Gastrocnemius medialis (tissue), 4 donors: ENCODE data around the gene COMMD9. TPM values are rescaled to one million over a fixed set of nuclear protein-coding genes. Genes with fewer than 3 reads are reported as not detected.

Source experiments
- ATAC-seq, 2 donors: fragments of 150-250 bp; one replicate each; pipeline ENCODE4 v1.9.1; 2016
- DNase-seq, 2 donors: peaks; one replicate each; pipeline ENCODE4 v3.0.0-alpha.2; 2019
- H3K27ac ChIP-seq, 4 donors: fragments of 200-600 bp; sonication (generic); 1 replicate in 1 of 4; 2 replicates in 3 of 4; pipeline ENCODE4 v1.5.1; 2016 to 2018; ENCODE audit warnings: mild to moderate bottlenecking in 2 of 4, moderate library complexity in 1 of 4
- H3K27me3 ChIP-seq, 3 donors: fragments of 200-600 bp; sonication (generic) in 2 of 3; 1 replicate in 1 of 3; 2 replicates in 2 of 3; pipeline versions ENCODE4 v1.5.1 to v1.6.0; 2016 to 2019; ENCODE audit warnings: mild to moderate bottlenecking in 1 of 3, moderate library complexity in 1 of 3
- H3K36me3 ChIP-seq, 2 donors: fragments of 200-600 bp; sonication (generic) in 1 of 2; one replicate each; pipeline ENCODE4 v1.5.1; 2017 to 2018
- H3K4me1 ChIP-seq, 2 donors: fragments of 200-600 bp; sonication (generic) in 1 of 2; one replicate each; pipeline ENCODE4 v1.5.1; 2016 to 2017; ENCODE audit warnings: mild to moderate bottlenecking in 2 of 2
- H3K4me3 ChIP-seq, 4 donors: fragments of 200-600 bp; sonication (generic) in 3 of 4; 1 replicate in 1 of 4; 2 replicates in 3 of 4; pipeline ENCODE4 v1.5.1; 2016 to 2019; ENCODE audit warnings: mild to moderate bottlenecking in 2 of 4
- H3K9me3 ChIP-seq, 3 donors: fragments of 200-600 bp; sonication (generic) in 2 of 3; 1 replicate in 1 of 3; 2 replicates in 2 of 3; pipeline ENCODE4 v1.5.1; 2016 to 2019
- POLR2A ChIP-seq, 2 donors: fragments of 450-650 bp; IDR thresholded peaks; one replicate each; pipeline ENCODE4 v1.6.1; 2017; ENCODE audit warnings: antibody characterized with exemption in 2 of 2, mild to moderate bottlenecking in 2 of 2, moderate library complexity in 2 of 2
- in situ Hi-C, 4 donors: fragments of 200-750 bp; cut with MboI; loops; one replicate each; pipeline versions ENCODE4 v1.15.0 to v1.8.0; 2017; ENCODE audit warnings: low sequenced_read_pairs in 4 of 4
- intact Hi-C: fragments of 100-400 bp; cut with DNase I; formaldehyde crosslinking; loops from one replicate; pipeline ENCODE4 v1.15.1; 2023; ENCODE audit warnings: low total_unique reads
- total RNA-seq, 4 donors: library from RNA; depleted of rRNA; stranded (reverse); fragments of >200 nt; gene quantifications; one replicate each; pipeline versions ENCODE4 v1.1.0 to v1.2.3, GENCODE V29; 2016
- TF ChIP-seq, protein P1 (sequence below), 5 experiments: fragments of 450-650 bp in 3 of 5; fragments of 200-600 bp in 2 of 5; sonication (generic) in 2 of 5; IDR thresholded peaks in 4 of 5; conservative IDR thresholded peaks in 1 of 5; 1 replicate in 4 of 5; 2 replicates in 1 of 5; pipeline ENCODE4 v1.5.1; 2016 to 2019; ENCODE audit warnings: antibody characterized with exemption in 5 of 5, mild to moderate bottlenecking in 3 of 5, moderate library complexity in 3 of 5

Gene COMMD9
- total RNA-seq, 4 donors from 2014 or later: 51.8 to 68.6 (median 57.7) TPM

DNA sequence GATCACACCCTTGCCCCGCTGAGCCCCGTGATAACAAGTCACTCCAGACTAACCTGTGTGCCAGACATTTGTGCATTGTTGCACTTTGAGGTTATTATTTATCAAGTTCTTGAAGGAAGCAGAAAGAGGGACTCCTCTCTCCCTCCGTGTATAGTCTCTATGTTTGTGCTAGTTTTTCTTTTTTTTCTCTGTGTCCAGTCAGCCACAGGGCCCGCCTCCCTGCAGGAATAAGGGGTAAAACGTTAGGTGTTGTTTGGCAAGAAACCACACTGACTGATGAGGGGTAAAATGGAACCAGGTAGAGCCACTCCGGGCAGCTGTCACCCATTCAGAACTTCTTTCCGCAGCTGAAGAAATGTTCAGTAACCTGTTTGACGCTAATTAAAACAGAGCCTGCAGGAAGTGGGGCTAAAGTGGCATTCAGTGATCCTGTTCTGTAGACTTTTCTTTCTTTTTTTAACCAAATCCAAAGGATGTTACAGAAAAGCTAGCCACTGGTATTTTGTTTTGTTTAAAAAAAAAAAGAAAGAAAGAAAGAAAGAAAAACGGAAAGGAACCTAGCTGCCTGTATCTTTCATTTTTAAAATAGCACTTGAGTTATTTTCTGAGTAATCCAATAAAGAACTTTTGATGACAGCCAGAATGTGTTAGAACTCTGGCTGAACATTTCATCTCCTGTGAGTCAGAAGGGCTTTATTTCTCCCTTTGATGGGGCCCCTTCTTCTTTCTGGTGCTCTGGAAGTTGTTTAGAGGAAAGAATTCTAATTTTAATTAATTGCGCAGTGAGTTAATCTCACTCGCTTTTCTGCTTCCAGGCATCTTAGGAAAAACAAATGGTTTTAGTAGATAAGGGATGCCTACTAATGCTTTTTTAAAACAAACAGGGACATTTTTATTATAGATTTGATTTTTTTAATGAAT, 58.2 kb downstream of the COMMD9 start:
- Histone ChIP-seq H3K9me3 (no peaks in the 10 kb centered on the region), H3K27me3 (no peaks in the 10 kb centered on the region), H3K36me3 (no peaks in the 10 kb centered on the region), H3K4me3 (no peak overlapping the region), H3K4me1 (no peaks in the 10 kb centered on the region), H3K27ac (no peak overlapping the region)
- intact Hi-C loops (no loop called here), in situ Hi-C loops (no loop called here)
- no peak for DNase-seq
- TF ChIP-seq POLR2A (IDR thresholded peaks at IDR 0.05): no peak
- TF ChIP-seq, protein P1, sequence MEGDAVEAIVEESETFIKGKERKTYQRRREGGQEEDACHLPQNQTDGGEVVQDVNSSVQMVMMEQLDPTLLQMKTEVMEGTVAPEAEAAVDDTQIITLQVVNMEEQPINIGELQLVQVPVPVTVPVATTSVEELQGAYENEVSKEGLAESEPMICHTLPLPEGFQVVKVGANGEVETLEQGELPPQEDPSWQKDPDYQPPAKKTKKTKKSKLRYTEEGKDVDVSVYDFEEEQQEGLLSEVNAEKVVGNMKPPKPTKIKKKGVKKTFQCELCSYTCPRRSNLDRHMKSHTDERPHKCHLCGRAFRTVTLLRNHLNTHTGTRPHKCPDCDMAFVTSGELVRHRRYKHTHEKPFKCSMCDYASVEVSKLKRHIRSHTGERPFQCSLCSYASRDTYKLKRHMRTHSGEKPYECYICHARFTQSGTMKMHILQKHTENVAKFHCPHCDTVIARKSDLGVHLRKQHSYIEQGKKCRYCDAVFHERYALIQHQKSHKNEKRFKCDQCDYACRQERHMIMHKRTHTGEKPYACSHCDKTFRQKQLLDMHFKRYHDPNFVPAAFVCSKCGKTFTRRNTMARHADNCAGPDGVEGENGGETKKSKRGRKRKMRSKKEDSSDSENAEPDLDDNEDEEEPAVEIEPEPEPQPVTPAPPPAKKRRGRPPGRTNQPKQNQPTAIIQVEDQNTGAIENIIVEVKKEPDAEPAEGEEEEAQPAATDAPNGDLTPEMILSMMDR (IDR thresholded peaks at IDR 0.05 in 4 of 5, conservative IDR thresholded peaks at IDR 0.05 in 1 of 5): no peak
- no peak for ATAC-seq

GRCh38 chr11:36229091-36229705, 60.0 kb downstream of the COMMD9 start:
- in situ Hi-C loops: no loop called here
- Histone ChIP-seq H3K27ac (no peak overlapping the region), H3K4me3 (no peak overlapping the region), H3K4me1 (no peaks in the 10 kb centered on the region), H3K9me3 (no peaks in the 10 kb centered on the region), H3K27me3 (no peaks in the 10 kb centered on the region), H3K36me3 (no peaks in the 10 kb centered on the region)
- TF ChIP-seq POLR2A (IDR thresholded peaks at IDR 0.05): no peak
- ATAC-seq: no peak
- intact Hi-C loops: no loop called here
- DNase-seq: no peak

GRCh38 chr11:36228689-36229088, 60.5 kb downstream of the COMMD9 start:
- intact Hi-C loops (no loop called here), in situ Hi-C loops (no loop called here)
- DNase-seq: no peak
- Histone ChIP-seq H3K9me3 (no peaks in the 10 kb centered on the region), H3K36me3 (no peaks in the 10 kb centered on the region), H3K4me3 (no peak overlapping the region), H3K27me3 (no peaks in the 10 kb centered on the region), H3K27ac (no peak overlapping the region), H3K4me1 (no peaks in the 10 kb centered on the region)
- no peak for ATAC-seq
- no peak for TF ChIP-seq POLR2A (IDR thresholded peaks at IDR 0.05)
- TF ChIP-seq, protein P1 (IDR thresholded peaks at IDR 0.05 in 4 of 5, conservative IDR thresholded peaks at IDR 0.05 in 1 of 5): no peak

- Histone ChIP-seq H3K27ac (no peak overlapping the region), H3K9me3 (no peaks in the 10 kb centered on the region), H3K27me3 (no peaks in the 10 kb centered on the region), H3K4me3 (no peak overlapping the region), H3K36me3 (no peaks in the 10 kb centered on the region), H3K4me1 (no peaks in the 10 kb centered on the region)
- ATAC-seq (no peak), DNase-seq (no peak)
- TF ChIP-seq, protein P1 (IDR thresholded peaks at IDR 0.05 in 4 of 5, conservative IDR thresholded peaks at IDR 0.05 in 1 of 5): no peak
- TF ChIP-seq POLR2A (IDR thresholded peaks at IDR 0.05): no peak
- intact Hi-C loops (no loop called here), in situ Hi-C loops (no loop called here)
Measured at GRCh38 chr11:36227044-36227443, 62.2 kb downstream of the COMMD9 start.

DNA sequence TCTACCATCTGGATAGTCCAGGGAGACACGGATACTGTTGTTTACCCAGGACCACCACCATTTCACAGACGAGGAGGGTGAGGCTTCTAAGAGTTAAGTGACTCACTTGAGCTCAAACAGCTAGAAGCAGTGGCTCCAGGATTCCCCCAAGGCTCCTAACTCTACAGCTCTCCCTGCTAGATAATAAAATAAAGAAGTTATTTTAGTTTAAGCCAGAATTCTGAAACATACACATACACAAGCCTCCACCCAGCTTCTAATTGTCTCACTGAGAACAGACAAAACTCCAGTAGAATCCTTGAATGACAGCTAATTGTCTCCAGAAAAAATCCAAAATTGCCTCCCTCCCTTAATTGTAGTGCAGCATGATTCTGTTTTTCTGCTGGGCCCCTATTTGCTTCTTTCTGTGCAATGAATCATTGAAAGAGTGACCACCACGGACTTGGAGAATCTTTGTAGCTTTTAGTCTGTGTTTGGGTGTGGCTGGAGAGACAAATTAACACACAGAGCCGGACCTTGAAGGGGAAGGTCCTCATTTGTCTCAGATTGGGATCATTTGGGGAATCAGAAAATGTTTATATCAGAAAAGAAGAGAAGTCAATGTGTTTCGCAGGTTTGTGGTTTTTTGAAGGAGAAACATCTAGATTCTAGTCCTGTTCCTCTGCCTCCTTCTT, 64.9 kb downstream of the COMMD9 start:
- intact Hi-C loops (no loop called here), in situ Hi-C loops (no loop called here)
- H3K4me1 ChIP-seq: no peaks in the 10 kb centered on the region
- no peaks in the 10 kb centered on the region for H3K27me3 ChIP-seq
- H3K9me3 ChIP-seq: peaks cover 0 to 7% (median 0%) of the 10 kb centered on the region in 3 donors
- H3K4me3 ChIP-seq: no peak overlapping the region
- no peak for TF ChIP-seq POLR2A (IDR thresholded peaks at IDR 0.05)
- TF ChIP-seq, protein P1 (IDR thresholded peaks at IDR 0.05 in 4 of 5, conservative IDR thresholded peaks at IDR 0.05 in 1 of 5): no peak
- DNase-seq (no peak), ATAC-seq (no peak)
- no peaks in the 10 kb centered on the region for H3K36me3 ChIP-seq
- no peak overlapping the region for H3K27ac ChIP-seq
